ENCODE data around the gene OR2AT4.
A peak's percentile ranks its signal among the peaks of the same experiment; 100 is the strongest.

OR2AT4 gene

GRCh38 chr11:75141166-75141565, 44.5 kb upstream of the OR2AT4 start:
- H3K4me3 ChIP-seq (ENCODE audit: low read length): no peak overlapping the region
- no peak for TF ChIP-seq CTCF (conservative IDR thresholded peaks at IDR 0.05; ENCODE audit: low read length)
- DNase-seq (ENCODE audit: low read depth): no peak

- peak; percentile 84 for TF ChIP-seq CTCF (conservative IDR thresholded peaks at IDR 0.05; ENCODE audit: low read length)
- H3K4me3 ChIP-seq (ENCODE audit: low read length): no peak overlapping the region
- peak; percentile 13 for DNase-seq (ENCODE audit: low read depth)
Measured at GRCh38 chr11:75140269-75141138, 43.8 kb upstream of the OR2AT4 start.

- DNase-seq (ENCODE audit: low read depth): no peak
- TF ChIP-seq CTCF (conservative IDR thresholded peaks at IDR 0.05; ENCODE audit: low read length): no peak
- H3K4me3 ChIP-seq (ENCODE audit: low read length): no peak overlapping the region
Measured at GRCh38 chr11:75135651-75136050, 39.0 kb upstream of the OR2AT4 start.

GRCh38 chr11:75135021-75135650, 38.5 kb upstream of the OR2AT4 start:
- TF ChIP-seq CTCF (conservative IDR thresholded peaks at IDR 0.05; ENCODE audit: low read length): no peak
- DNase-seq (ENCODE audit: low read depth): no peak
- H3K4me3 ChIP-seq (ENCODE audit: low read length): no peak overlapping the region

GRCh38 chr11:75133976-75134375, 37.3 kb upstream of the OR2AT4 start:
- no peak for DNase-seq (ENCODE audit: low read depth)
- no peak for TF ChIP-seq CTCF (conservative IDR thresholded peaks at IDR 0.05; ENCODE audit: low read length)
- H3K4me3 ChIP-seq (ENCODE audit: low read length): no peak overlapping the region

GRCh38 chr11:75132080-75132479, 35.4 kb upstream of the OR2AT4 start:
- no peak for TF ChIP-seq CTCF (conservative IDR thresholded peaks at IDR 0.05; ENCODE audit: low read length)
- H3K4me3 ChIP-seq (ENCODE audit: low read length): no peak overlapping the region
- no peak for DNase-seq (ENCODE audit: low read depth)

- no peak overlapping the region for H3K4me3 ChIP-seq (ENCODE audit: low read length)
- TF ChIP-seq CTCF (conservative IDR thresholded peaks at IDR 0.05; ENCODE audit: low read length): no peak
- no peak for DNase-seq (ENCODE audit: low read depth)
Measured at GRCh38 chr11:75126564-75126963, 29.9 kb upstream of the OR2AT4 start.
